Small intestine (tissue), 7 donors: ENCODE measurements around the gene GABRR3. TPM values are rescaled to one million over a fixed set of nuclear protein-coding genes. Genes with fewer than 3 reads are reported as not detected.

Experiments
- DNase-seq, 2 donors: peaks; one replicate each; pipeline versions ENCODE4 v3.0.0 to v3.0.0-alpha.2; 2013
- FAIRE-seq: peaks from 2 replicates; lab custom pipeline; 2012; peaks lifted over from hg19 to GRCh38; lab: Jason Lieb, UNC
- H3K27ac ChIP-seq, 3 donors: one replicate each; pipeline ENCODE4 v1.5.1; 2013; ENCODE audit warnings: low read length in 2 of 3, mild to moderate bottlenecking in 2 of 3, control low read depth in 1 of 3, inconsistent platforms in 1 of 3, low read depth in 1 of 3, moderate library complexity in 1 of 3
- H3K27me3 ChIP-seq, 3 donors: one replicate each; pipeline ENCODE4 v1.6.1; 2013; ENCODE audit warnings: low read length in 3 of 3, inconsistent platforms in 1 of 3; ENCODE audit not compliant: control insufficient read depth in 3 of 3, insufficient read depth in 3 of 3
- H3K36me3 ChIP-seq, 3 donors: one replicate each; pipeline ENCODE4 v1.6.1; 2013; ENCODE audit warnings: low read length in 3 of 3, inconsistent platforms in 1 of 3, low read depth in 1 of 3, mild to moderate bottlenecking in 1 of 3, moderate library complexity in 1 of 3; ENCODE audit not compliant: control insufficient read depth in 3 of 3, insufficient read depth in 2 of 3
- H3K4me1 ChIP-seq, 3 donors: one replicate each; pipeline ENCODE4 v1.6.1; 2013; ENCODE audit warnings: low read length in 2 of 3, inconsistent platforms in 1 of 3, low read depth in 1 of 3, mild to moderate bottlenecking in 1 of 3, moderate library complexity in 1 of 3; ENCODE audit not compliant: control insufficient read depth in 3 of 3, insufficient read depth in 2 of 3
- H3K4me3 ChIP-seq, 3 donors: one replicate each; pipeline ENCODE4 v1.5.1; 2013; ENCODE audit warnings: low read length in 3 of 3, control low read depth in 1 of 3, inconsistent platforms in 1 of 3, low read depth in 1 of 3, mild to moderate bottlenecking in 1 of 3, moderate library complexity in 1 of 3
- H3K9me3 ChIP-seq, 2 donors: one replicate each; pipeline ENCODE4 v1.6.1; 2013; ENCODE audit warnings: low read depth in 1 of 2, low read length in 1 of 2; ENCODE audit not compliant: control insufficient read depth in 2 of 2, insufficient read depth in 1 of 2
- WGBS, 3 donors: extraction: QIAGEN DNeasy Blood & Tissue Kit; methylation state at CpG; one replicate each; pipeline ENCODE4 v1.1.7; 2013; 5-methylcytosine and 5-hydroxymethylcytosine counted together
- polyA plus RNA-seq, 4 donors: library from polyadenylated mRNA; stranded (reverse) in 3 of 4; unstranded in 1 of 4; fragments of 200-250 nt in 3 of 4; fragments of 120-200 nt in 1 of 4; gene quantifications; one replicate each; pipeline versions ENCODE4 v1.2.1 to v1.2.3, GENCODE V29; 2013
- donor health status: healthy with polysubstance abuse.
- donor health status: control.
- donor health status: control.
- donor health status: Bipolar disorder and iron deficiency.
- donor health status: healthy.

The GABRR3 gene
- polyA plus RNA-seq, 4 donors = not detected

GRCh38 chr3:97952872-97953271 is 82.2 kb downstream of the GABRR3 start:
- H3K36me3 ChIP-seq = peaks cover 0 to 35% (median 14%) of the 10 kb centered on the region in 3 donors
- H3K4me3 ChIP-seq = no peak overlapping the region
- no peaks in the 10 kb centered on the region for H3K27me3 ChIP-seq
- H3K27ac ChIP-seq = peak overlapping the region in 1 of 3 donors; percentile 10
- WGBS, 3 donors = 91 to 100% (median 93%) methylated on average over 1 of the region's 1 CpG
- H3K9me3 ChIP-seq = no peaks in the 10 kb centered on the region
- DNase-seq (no peak), FAIRE-seq (no peak)
- no peaks in the 10 kb centered on the region for H3K4me1 ChIP-seq

GRCh38 chr3:97952280-97952679 is 82.8 kb downstream of the GABRR3 start:
- Histone ChIP-seq H3K9me3 (no peaks in the 10 kb centered on the region), H3K27ac (peak overlapping the region in 1 of 3 donors; percentile 10), H3K4me1 (no peaks in the 10 kb centered on the region), H3K27me3 (no peaks in the 10 kb centered on the region), H3K36me3 (peaks cover under 1 to 29% (median 18%) of the 10 kb centered on the region in 3 donors), H3K4me3 (no peak overlapping the region)
- DNase-seq (no peak), FAIRE-seq (no peak)
- WGBS, 3 donors = 84 to 91% (median 86%) methylated on average over 3 of the region's 3 CpGs

- no peak overlapping the region for H3K27ac ChIP-seq
- 67 to 78% (median 71%) methylated on average over 3 of the region's 3 CpGs for whole genome bisulfite sequencing, 3 donors
- H3K4me3 ChIP-seq = no peak overlapping the region
- no peaks in the 10 kb centered on the region for H3K27me3 ChIP-seq
- H3K9me3 ChIP-seq = no peaks in the 10 kb centered on the region
- FAIRE-seq (no peak), DNase-seq (no peak)
- peaks cover 6 to 24% (median 16%) of the 10 kb centered on the region in 3 donors for H3K36me3 ChIP-seq
- no peaks in the 10 kb centered on the region for H3K4me1 ChIP-seq
These were observed 84.8 kb downstream of the GABRR3 start for GRCh38 chr3:97950360-97950759.

- Histone ChIP-seq H3K36me3 (peaks cover 6 to 24% (median 16%) of the 10 kb centered on the region in 3 donors), H3K27ac (no peak overlapping the region), H3K4me3 (no peak overlapping the region), H3K4me1 (no peaks in the 10 kb centered on the region), H3K9me3 (no peaks in the 10 kb centered on the region), H3K27me3 (no peaks in the 10 kb centered on the region)
- no peak for DNase-seq
- WGBS, 3 donors = 69 to 88% (median 83%) methylated on average over 5 of the region's 5 CpGs
- no peak for FAIRE-seq
These were observed 85.4 kb downstream of the GABRR3 start for GRCh38 chr3:97949743-97950142.

- Histone ChIP-seq H3K4me3 (no peak overlapping the region), H3K27me3 (no peaks in the 10 kb centered on the region), H3K9me3 (no peaks in the 10 kb centered on the region), H3K27ac (no peak overlapping the region), H3K4me1 (no peaks in the 10 kb centered on the region), H3K36me3 (peaks cover 6 to 18% (median 16%) of the 10 kb centered on the region in 3 donors)
- FAIRE-seq (no peak), DNase-seq (no peak)
- 93 to 100% (median 97%) methylated on average over 2 of the region's 2 CpGs for WGBS, 3 donors
These were observed 86.0 kb downstream of the GABRR3 start for GRCh38 chr3:97949110-97949485.

GRCh38 chr3:97948351-97949109 is 86.6 kb downstream of the GABRR3 start:
- H3K27ac ChIP-seq = no peak overlapping the region
- H3K9me3 ChIP-seq = no peaks in the 10 kb centered on the region

GRCh38 chr3:97942801-97943546 is 92.1 kb downstream of the GABRR3 start:
- H3K36me3 ChIP-seq = peaks cover 0 to 11% (median 9%) of the 10 kb centered on the region in 3 donors

More at GRCh38 chr3:97948351-97949109, 86.6 kb downstream of the GABRR3 start:
- no peak for DNase-seq
- Histone ChIP-seq H3K4me3 (no peak overlapping the region), H3K27me3 (no peaks in the 10 kb centered on the region), H3K4me1 (no peaks in the 10 kb centered on the region), H3K36me3 (peaks cover 6 to 16% (median 16%) of the 10 kb centered on the region in 3 donors)
- no peak for FAIRE-seq
- WGBS, 3 donors = 90 to 93% (median 90%) methylated on average over 5 of the region's 5 CpGs

GRCh38 chr3:97940034-97940433 is 95.1 kb downstream of the GABRR3 start:
- FAIRE-seq (no peak), DNase-seq (peak in 1 of 2 donors; percentile 6)
- WGBS, 3 donors = 79 to 83% (median 82%) methylated on average over 1 of the region's 1 CpG
- no peaks in the 10 kb centered on the region for H3K9me3 ChIP-seq
- peaks cover 2 to 4% (median 3%) of the 10 kb centered on the region in 3 donors for H3K36me3 ChIP-seq
- H3K27ac ChIP-seq = no peak overlapping the region
- H3K4me1 ChIP-seq = no peaks in the 10 kb centered on the region
- H3K27me3 ChIP-seq = no peaks in the 10 kb centered on the region
- H3K4me3 ChIP-seq = no peak overlapping the region

More at GRCh38 chr3:97942801-97943546, 92.1 kb downstream of the GABRR3 start:
- FAIRE-seq = no peak
- 78 to 86% (median 81%) methylated on average over 4 of the region's 4 CpGs for WGBS, 3 donors
- Histone ChIP-seq H3K27ac (no peak overlapping the region), H3K4me1 (no peaks in the 10 kb centered on the region), H3K9me3 (no peaks in the 10 kb centered on the region), H3K4me3 (no peak overlapping the region), H3K27me3 (no peaks in the 10 kb centered on the region)
- DNase-seq = no peak
